GM12878 (cell line): ENCODE data around the gene MSL2. TPM values are rescaled to one million over a fixed set of nuclear protein-coding genes. Genes with fewer than 3 reads are reported as not detected.

Experiments used
- ATAC-seq: fragments of 200-7000 bp; cut with Tn5 transposase; 3 replicates; pipeline ENCODE4 v1.9.1; 2020; ENCODE audit warnings: mild to moderate bottlenecking, moderate library complexity
- BruUV-seq: library from RNA; stranded (reverse); fragments of 400-500 nt; replicated peaks from 2 replicates; lab custom pipeline; 2021; lab: Mats Ljungman, UMichigan
- CTCF ChIA-PET: fragments of 300-600 bp; sonication (Branson Sonifier 250); formaldehyde crosslinking; extraction: SDS; loops from one replicate; lab custom pipeline; 2021; ENCODE audit warnings: inconsistent platforms; lab: Yijun Ruan, JAX
- POLR2A ChIA-PET: fragments of 350-600 bp; formaldehyde crosslinking; extraction: SDS; loops from one replicate; lab custom pipeline; 2021; ENCODE audit warnings: inconsistent platforms; lab: Charles Lee
- RAD21 ChIA-PET: fragments of 300-600 bp; sonication (Branson Sonifier 250); formaldehyde crosslinking; loops from one replicate; lab custom pipeline; 2023; ENCODE audit warnings: antibody characterized with exemption; ENCODE audit not compliant: unreplicated experiment; lab: Charles Lee
- SMC1A ChIA-PET: fragments of 300-600 bp; sonication (Branson Sonifier 250); formaldehyde crosslinking; loops from one replicate; lab custom pipeline; 2023; ENCODE audit not compliant: unreplicated experiment, uncharacterized antibody; lab: Charles Lee
- DNase-seq: peaks from one replicate; pipeline ENCODE4 v3.0.0-alpha.2; 2011; ENCODE audit warnings: low read depth, low spot score
- FAIRE-seq: peaks from 3 replicates; lab custom pipeline; 2011; peaks lifted over from hg19 to GRCh38; lab: Jason Lieb, UNC
- H2AFZ ChIP-seq: 2 replicates; pipeline ENCODE4 v1.6.0; 2011; ENCODE audit warnings: low read depth, low read length, control low read depth; ENCODE audit not compliant: control insufficient read depth
- H3K27ac ChIP-seq: 2 replicates; pipeline ENCODE4 v1.5.1; 2011; ENCODE audit warnings: control low read depth; ENCODE audit not compliant: control insufficient read depth, insufficient read depth
- H3K27me3 ChIP-seq, 2 experiments: replicated peaks in 1 of 2; 2 replicates each; pipeline versions ENCODE4 v1.6.0 to v1.6.1; 2011; ENCODE audit warnings: low read length in 1 of 2; ENCODE audit not compliant: control insufficient read depth in 2 of 2, insufficient read depth in 2 of 2
- H3K36me3 ChIP-seq, 2 experiments: 2 replicates each; pipeline ENCODE4 v1.5.1; 2011; ENCODE audit warnings: low read length in 1 of 2; ENCODE audit not compliant: control insufficient read depth in 2 of 2, insufficient read depth in 2 of 2
- H3K4me1 ChIP-seq: 2 replicates; pipeline ENCODE4 v1.6.1; 2011; ENCODE audit warnings: mild to moderate bottlenecking, low read length, moderate library complexity, mixed read lengths; ENCODE audit not compliant: control insufficient read depth, insufficient read depth
- H3K4me2 ChIP-seq: 2 replicates; pipeline ENCODE4 v1.6.0; 2011; ENCODE audit warnings: control low read depth; ENCODE audit not compliant: control insufficient read depth, insufficient read depth
- H3K4me3 ChIP-seq: fragments of 200-600 bp; sonication (generic); 2 replicates; pipeline ENCODE4 v1.5.1; 2016
- H3K79me2 ChIP-seq: 2 replicates; pipeline ENCODE4 v1.6.0; 2011; ENCODE audit warnings: low read length; ENCODE audit not compliant: control insufficient read depth, insufficient read depth
- H3K9ac ChIP-seq: 2 replicates; pipeline ENCODE4 v1.8.0; 2011; ENCODE audit warnings: low read length, control low read depth, mixed read lengths; ENCODE audit not compliant: control insufficient read depth, insufficient read depth
- H3K9me3 ChIP-seq: replicated peaks from 3 replicates; pipeline ENCODE4 v1.5.1; 2011; ENCODE audit warnings: mild to moderate bottlenecking, low read length; ENCODE audit not compliant: control insufficient read depth, insufficient read depth
- H4K20me1 ChIP-seq: 2 replicates; pipeline ENCODE4 v1.6.0; 2011; ENCODE audit not compliant: control insufficient read depth, insufficient read depth
- ATF2 ChIP-seq: IDR thresholded peaks from 2 replicates; pipeline ENCODE4 v1.6.1; 2012; ENCODE audit warnings: low read length, inconsistent platforms
- BRCA1 ChIP-seq: IDR thresholded peaks from 2 replicates; pipeline ENCODE4 v1.6.1; 2011; ENCODE audit warnings: low read depth, low read length, improper control_type of control experiment
- CHD2 ChIP-seq: IDR thresholded peaks from 2 replicates; pipeline ENCODE4 v1.6.1; 2011; ENCODE audit warnings: low read depth, low read length, improper control_type of control experiment, borderline replicate concordance
- CUX1 ChIP-seq: IDR thresholded peaks from 2 replicates; pipeline ENCODE4 v1.6.1; 2012; ENCODE audit warnings: improper control_type of control experiment, low read depth, low read length; ENCODE audit not compliant: insufficient replicate concordance
- HSF1 ChIP-seq: fragments of 150-350 bp; IDR thresholded peaks from 2 replicates; pipeline ENCODE4 v1.6.1; 2014; ENCODE audit warnings: mild to moderate bottlenecking, low read depth, low read length
- NBN ChIP-seq: fragments of 450-650 bp; IDR thresholded peaks from 2 replicates; pipeline ENCODE4 v1.6.1; 2016
- REST ChIP-seq: IDR thresholded peaks from 2 replicates; pipeline ENCODE4 v1.6.1; 2012; ENCODE audit warnings: mild to moderate bottlenecking, low read depth, low read length
- ZNF622 ChIP-seq: fragments of 450-650 bp; IDR thresholded peaks from 2 replicates; pipeline ENCODE4 v1.6.1; 2017; ENCODE audit warnings: mild to moderate bottlenecking, inconsistent platforms
- WGBS: methylation state at CpG from one replicate; pipeline ENCODE4 v1.1.6; 2016; ENCODE audit warnings: low lambda C conversion rate; ENCODE audit not compliant: insufficient replicate concordance, insufficient coverage; ENCODE audit errors: missing lambda C conversion rate; 5-methylcytosine and 5-hydroxymethylcytosine counted together
- in situ Hi-C: fragments of 300-500 bp; cut with MboI; formaldehyde crosslinking; loops from 9 replicates; pipeline ENCODE4 v1.14.3; 2018; ENCODE audit warnings: mixed read lengths
- intact Hi-C: fragments of 100-400 bp; cut with micrococcal nuclease; formaldehyde crosslinking; loops from one replicate; pipeline ENCODE4 v1.14.2; 2022; ENCODE audit not compliant: unreplicated experiment
- polyA plus RNA-seq, 11 experiments: library from polyadenylated mRNA; depleted of rRNA in 4 of 11; unstranded in 6 of 11; stranded (reverse) in 5 of 11; fragments of >200 nt; fragmentation: Nextera tagmentation in 4 of 11; fragmentation: Illumina TruSeq in 1 of 11; extraction: Ambion mirVana in 4 of 11; extraction: Trizol in 1 of 11; gene quantifications; 1 replicate in 1 of 11; 2 replicates in 10 of 11; pipeline versions ENCODE4 v1.2.1 to v1.2.3, GENCODE V29; 2011 to 2016; ENCODE audit warnings: inconsistent platforms in 2 of 11, missing spikeins in 2 of 11, low read depth in 1 of 11
- total RNA-seq, 4 experiments: library from RNA; depleted of rRNA in 3 of 4; stranded (reverse); fragments of >200 nt in 3 of 4; fragmentation: Illumina TruSeq in 1 of 4; extraction: Trizol in 1 of 4; gene quantifications; 2 replicates each; pipeline versions ENCODE4 v1.2.1 to v1.2.3, GENCODE V29; 2013 to 2021

MSL2 gene
- total and polyA plus RNA-seq, 10 of the 15 experiments (the other 5 are each of a cell fraction or from before 2014, with no cell fraction given): 3.5 to 31.7 (median 10.5) TPM

GRCh38 chr3:136237961-136238649 lies 42.0 kb upstream of the MSL2 start:
- Histone ChIP-seq H3K4me3 (no peak overlapping the region), H3K79me2 (no peaks in the 10 kb centered on the region), H3K36me3 (no peaks in the 10 kb centered on the region), H4K20me1 (no peaks in the 10 kb centered on the region), H3K9ac (no peak overlapping the region), H3K4me2 (no peak overlapping the region), H3K27me3 (peaks cover 0 to 3% of the 10 kb centered on the region in 2 experiments; a peak in 2 of 4 replicates), H2AFZ (no peak overlapping the region), H3K27ac (no peak overlapping the region), H3K9me3 (no peaks in the 10 kb centered on the region), H3K4me1 (no peaks in the 10 kb centered on the region)
- in situ Hi-C loops: no loop called here
- DNase-seq: no peak
- ChIA-PET CTCF (interaction anchor here (0.9 kb wide), 2 partner anchors 161 to 775 kb away, joined by 3 read pairs; no protein-coding TSS in a partner anchor), POLR2A (interaction anchor here (0.5 to 0.7 kb wide), 2 partner anchors 29 to 98 kb away, joined by 4 read pairs; no protein-coding TSS in a partner anchor), SMC1A (interaction anchor here (1.4 kb wide), 1 partner anchor 153 kb away, joined by 3 read pairs; no protein-coding TSS in a partner anchor), RAD21 (interaction anchor here (0.6 kb wide), 1 partner anchor 145 kb away, joined by 3 read pairs; no protein-coding TSS in a partner anchor)
- 66% methylated on average over 4 of the region's 4 CpGs for WGBS
- ATAC-seq: no peak
- no TSS peak for BruUV-seq
- TF ChIP-seq ATF2 (no peak), HSF1 (no peak), NBN (no peak), REST (no peak), CUX1 (no peak), CHD2 (no peak), BRCA1 (no peak), ZNF622 (no peak)
- intact Hi-C loops: no loop called here
- no peak for FAIRE-seq
